GM18951 (cell line): Measurements from ENCODE around the gene ZNF358.

Experiments used
- POLR2A ChIP-seq: IDR thresholded peaks from 4 replicates; pipeline ENCODE4 v1.6.1; 2011; ENCODE audit warnings: mild to moderate bottlenecking; ENCODE audit not compliant: insufficient read length, insufficient read depth; ENCODE audit errors: extremely low read depth
- in situ Hi-C: fragments of 300-500 bp; cut with MboI; formaldehyde crosslinking; loops from one replicate; pipeline ENCODE4 v1.12.0; 2022; ENCODE audit warnings: low sequenced_read_pairs, mixed read lengths, inconsistent platforms; ENCODE audit not compliant: unreplicated experiment

Gene ZNF358

DNA sequence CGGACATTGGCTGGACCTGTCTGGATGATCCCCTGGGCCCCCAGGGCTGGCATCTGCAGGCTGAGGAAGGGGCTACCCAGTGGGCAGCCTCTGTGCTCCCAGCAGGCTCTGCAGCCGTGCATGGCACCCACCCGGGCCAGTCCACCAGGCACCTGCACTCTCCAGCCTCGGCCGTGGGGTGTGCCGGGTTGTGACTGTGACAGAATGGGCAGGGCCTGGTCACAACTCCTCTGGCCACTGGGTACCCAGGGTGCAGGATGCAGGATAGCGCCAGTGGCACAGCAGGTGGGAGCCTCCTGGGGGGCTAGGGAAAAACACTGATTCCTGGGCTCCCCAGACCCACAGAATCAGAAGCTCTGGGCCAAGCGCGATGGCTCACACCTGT lies 37.1 kb upstream of the ZNF358 start:
- no peak for TF ChIP-seq POLR2A
- in situ Hi-C loops: no loop called here

GRCh38 chr19:7480222-7480969 lies 35.5 kb upstream of the ZNF358 start:
- in situ Hi-C loops: no loop called here

GRCh38 chr19:7480970-7481255 lies 35.0 kb upstream of the ZNF358 start:
- TF ChIP-seq POLR2A: no peak
- in situ Hi-C loops: no loop called here

More at GRCh38 chr19:7480222-7480969, 35.5 kb upstream of the ZNF358 start:
- TF ChIP-seq POLR2A: no peak

GRCh38 chr19:7482584-7483439 lies 33.1 kb upstream of the ZNF358 start:
- in situ Hi-C loops: no loop called here
- TF ChIP-seq POLR2A: no peak

DNA sequence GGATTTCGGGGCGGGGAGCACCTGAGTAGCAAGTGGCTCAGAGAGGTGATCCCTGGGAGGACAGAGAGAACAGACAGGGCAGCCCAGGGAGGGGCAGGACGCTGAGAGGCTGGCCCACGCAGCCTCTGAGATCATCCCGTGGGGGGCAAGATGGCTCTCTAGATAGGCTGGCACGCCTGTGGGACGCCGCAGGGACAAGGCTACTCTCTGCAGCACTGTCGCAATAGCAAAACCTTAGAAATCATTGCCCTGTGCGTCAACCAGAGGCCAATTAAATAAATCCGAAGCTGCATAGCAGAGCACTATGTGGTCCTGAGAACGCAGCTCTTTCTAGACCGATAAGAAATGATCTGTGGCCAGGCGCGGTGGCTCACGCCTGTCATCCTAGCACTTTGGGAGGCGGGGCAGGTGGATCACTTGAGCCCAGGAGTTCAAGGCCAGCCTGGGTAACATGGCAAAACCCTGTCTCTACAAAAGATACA lies 32.1 kb upstream of the ZNF358 start:
- TF ChIP-seq POLR2A: no peak
- in situ Hi-C loops: no loop called here

DNA sequence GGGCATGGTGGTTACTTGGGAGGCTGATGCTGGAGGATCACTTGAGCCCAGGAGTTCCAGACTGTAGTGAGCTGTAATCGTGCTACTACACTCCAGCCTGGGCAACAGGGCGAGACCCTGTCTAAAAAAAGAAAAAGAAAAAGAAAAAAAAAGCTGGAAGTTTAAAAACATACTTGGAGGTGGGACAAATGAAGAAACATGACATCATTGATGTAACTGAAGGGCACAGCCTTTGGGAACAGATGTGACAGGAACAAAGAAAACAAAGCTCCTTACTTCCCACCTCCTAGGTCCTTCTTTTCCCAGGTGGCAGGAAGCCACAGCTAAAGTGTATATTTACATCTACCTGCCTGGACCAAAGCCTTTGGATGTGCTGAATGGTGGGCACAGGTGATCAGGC lies 29.0 kb upstream of the ZNF358 start:
- no peak for TF ChIP-seq POLR2A
- in situ Hi-C loops: no loop called here

DNA sequence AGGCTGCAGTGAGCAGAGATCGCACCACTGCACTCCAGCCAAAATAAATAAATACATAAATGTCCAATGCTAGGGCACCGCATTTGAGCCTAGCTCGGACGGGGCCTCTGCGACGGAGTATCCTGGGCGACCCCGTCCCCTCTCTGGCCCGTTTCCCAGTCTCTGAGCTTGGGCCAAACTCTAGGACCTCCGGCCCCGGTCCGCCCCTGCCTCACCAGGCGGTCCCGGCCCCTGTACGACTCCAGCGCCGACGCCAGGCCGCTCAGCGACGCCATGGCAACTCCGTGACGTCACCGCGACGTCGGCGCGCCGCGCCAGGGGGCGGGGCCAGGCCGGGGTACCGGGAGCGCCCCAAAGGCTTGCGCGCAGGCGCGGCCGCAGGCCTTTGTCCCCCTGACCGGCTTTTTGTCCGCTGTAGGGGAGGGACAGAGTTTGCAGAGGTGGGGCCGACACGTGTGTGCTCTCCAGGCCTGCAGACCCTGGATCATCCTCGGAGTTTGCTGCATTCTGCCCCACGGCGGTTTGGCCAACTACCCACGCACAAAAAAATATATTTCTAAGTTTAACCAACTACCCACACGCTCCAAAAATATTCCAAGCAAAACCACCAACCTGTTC lies 27.1 kb upstream of the ZNF358 start, which contains the start of gene PEX11G:
Gene PEX11G (minus strand): TSS at position 300 of the 618 bp plus-strand sequence. CDS start 25 bp downstream, at position 275.
- in situ Hi-C loops: no loop called here
- peak; percentile 79 for TF ChIP-seq POLR2A

DNA sequence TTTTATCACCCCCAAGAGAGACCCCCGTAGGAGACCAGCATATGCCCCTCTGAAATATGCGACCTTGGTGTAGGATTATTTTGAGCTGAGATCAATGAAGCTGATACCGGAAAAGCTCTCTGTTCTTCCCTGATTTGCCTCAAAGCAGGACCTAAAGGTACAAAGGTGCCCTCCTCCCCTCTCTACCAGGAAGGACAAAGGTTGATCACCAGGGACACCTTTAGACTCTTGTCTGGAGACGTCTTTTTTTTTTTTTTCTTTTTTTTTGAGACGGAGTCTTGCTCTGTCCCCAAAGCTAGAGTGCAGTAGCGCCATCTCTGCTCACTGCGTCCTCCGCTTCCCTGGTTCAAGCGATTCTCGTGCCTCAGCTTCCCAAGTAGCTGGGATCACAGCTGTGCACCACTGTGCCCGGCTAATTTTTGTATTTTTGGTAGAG lies 26.3 kb upstream of the ZNF358 start:
- TF ChIP-seq POLR2A: no peak
- in situ Hi-C loops: no loop called here

DNA sequence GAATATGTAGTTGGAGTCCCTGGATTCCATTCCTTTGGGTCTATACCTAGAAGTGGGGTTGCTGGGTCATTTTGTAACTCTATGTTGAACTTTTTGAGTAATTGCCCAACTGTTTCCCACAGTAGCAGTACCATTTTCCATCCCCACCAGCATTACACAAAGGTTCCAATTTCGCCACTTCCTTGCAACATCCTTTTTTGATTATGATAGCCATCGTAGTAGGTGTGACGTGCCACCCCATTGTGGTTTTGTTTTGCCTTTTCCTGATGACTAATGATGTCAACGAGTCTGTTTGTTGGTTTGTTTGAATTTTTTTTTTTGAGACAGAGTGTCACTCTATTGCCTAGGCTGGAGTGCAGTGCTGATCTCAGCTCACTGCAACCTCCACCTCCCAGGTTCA lies 23.8 kb upstream of the ZNF358 start:
- no peak for TF ChIP-seq POLR2A
- in situ Hi-C loops: no loop called here

DNA sequence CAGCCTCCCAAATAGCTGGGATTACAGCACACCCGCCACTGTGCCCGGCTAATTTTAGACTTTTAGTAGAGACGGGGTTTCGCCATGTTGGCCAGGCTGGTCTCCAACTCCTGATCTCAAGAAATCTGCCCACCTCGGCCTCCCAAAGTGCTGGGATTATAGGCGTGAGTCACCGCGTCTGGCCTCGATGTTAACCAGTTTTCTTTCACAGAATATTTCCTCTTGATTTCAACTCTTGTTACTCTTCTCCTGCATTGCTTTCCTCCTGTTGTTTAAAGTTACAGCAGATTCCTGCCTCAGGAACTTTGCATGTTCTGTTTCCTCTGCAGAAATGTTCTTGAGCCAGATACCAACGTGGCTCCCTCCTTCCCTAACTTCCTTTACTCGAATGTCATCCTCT lies 23.3 kb upstream of the ZNF358 start:
- no peak for TF ChIP-seq POLR2A

DNA sequence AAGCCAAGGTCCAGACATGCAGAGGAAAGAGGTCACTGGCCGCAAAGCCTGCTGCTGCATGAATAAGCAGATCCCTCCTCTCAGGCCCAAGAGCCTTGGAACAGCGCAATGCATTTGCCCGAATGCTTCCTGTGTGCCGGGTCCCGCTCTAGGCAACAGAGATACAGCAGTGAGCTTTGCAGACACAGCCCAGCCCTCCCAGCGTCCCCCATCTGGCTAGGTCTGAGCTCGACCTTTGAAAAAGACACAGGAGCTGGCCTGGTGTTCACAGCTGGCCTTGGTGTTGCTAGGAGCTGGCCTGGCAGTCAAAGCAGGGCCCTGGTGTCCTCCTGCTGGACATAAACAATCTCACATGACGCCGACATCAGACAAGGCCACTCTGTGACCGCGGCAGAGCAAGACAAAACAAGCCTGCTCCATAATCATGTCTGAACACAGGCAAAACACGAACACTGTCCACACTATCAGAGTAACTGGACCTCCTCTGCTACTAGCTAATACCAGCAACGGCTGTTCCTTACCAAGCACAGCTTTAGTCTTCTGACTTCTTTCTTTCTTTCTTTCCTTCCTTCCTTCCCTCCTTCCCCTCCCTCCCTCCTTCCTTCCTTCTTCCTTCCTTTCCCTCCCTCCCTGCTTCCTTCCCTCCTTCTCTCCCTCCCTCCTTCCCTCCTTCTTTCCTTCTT lies 21.3 kb upstream of the ZNF358 start:
- no peak for TF ChIP-seq POLR2A
- in situ Hi-C loops: no loop called here

More for the DNA sequence above, 23.3 kb upstream of the ZNF358 start:
- in situ Hi-C loops: no loop called here

GRCh38 chr19:7497292-7497691 lies 18.6 kb upstream of the ZNF358 start:
- in situ Hi-C loops: no loop called here
- no peak for TF ChIP-seq POLR2A
